Stimulated activated CD8-positive, alpha-beta memory T cell treated with anti-CD3 and anti-CD28 coated beads, Interleukin-7, amount 100 ng/mL, for 24 hours (primary cell): ENCODE data around the gene WFIKKN2.
"Not testable (repeated sequence)": the region's sequence is repeated elsewhere in the genome, so short reads cannot be mapped to it uniquely, and the experiment has no call there.

Source experiments
- DNase-seq: peaks from one replicate; pipeline ENCODE4 v3.0.0-alpha.2; 2020; ENCODE audit warnings: low read depth

WFIKKN2 gene

DNA sequence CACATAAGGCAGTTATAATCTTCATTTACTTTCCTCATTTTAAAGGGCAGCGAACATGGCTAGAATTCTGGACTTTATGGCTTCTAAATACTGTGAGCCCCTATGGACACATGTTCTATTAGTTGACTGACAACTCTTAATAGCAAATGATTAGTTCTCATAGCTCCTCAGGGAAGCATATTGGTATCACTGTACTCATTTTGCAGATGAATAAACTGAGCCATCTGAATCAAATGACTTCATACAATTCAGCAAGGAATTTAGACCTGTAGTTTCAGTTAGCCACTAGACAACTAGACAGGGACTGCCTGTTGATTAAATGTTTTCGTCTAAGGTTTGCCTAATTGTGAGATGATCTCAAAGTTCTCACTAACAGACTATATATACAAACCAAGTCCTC is 21.0 kb downstream of the WFIKKN2 start:
- no peak for DNase-seq

DNA sequence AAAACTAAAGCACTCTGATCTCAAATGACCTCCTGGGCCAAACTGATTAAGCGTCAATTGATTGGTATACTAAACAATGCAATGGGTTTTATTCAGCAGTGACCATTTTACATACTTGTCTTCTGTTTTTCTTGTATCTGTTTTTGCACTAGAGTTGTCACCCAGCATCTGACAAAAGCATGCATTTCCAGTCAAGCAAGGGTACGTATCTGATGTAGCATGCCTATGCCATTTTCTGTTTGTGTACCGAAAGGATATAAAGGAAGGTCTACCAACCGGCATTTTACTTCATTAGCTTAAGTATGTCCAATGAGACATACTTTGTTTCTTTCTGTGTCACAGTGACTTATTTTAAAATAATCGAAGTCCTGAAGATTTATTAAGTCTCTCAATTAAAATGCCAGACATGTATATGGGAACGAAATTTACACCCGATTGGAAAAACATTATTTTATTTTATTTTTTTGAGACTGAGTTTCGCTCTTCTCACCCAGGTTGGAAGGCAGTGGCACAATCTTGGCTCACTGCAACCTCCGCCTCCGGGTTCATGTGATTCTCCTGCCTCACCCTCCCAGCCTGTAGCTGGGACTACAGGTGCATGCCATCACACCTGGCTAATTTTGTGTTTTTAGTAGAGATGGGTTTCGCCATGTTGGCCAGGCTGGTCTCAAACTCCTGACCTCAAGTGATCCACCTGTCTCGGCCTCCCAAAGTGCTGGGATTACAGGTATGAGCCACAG is 23.3 kb downstream of the WFIKKN2 start:
- DNase-seq = no peak

DNA sequence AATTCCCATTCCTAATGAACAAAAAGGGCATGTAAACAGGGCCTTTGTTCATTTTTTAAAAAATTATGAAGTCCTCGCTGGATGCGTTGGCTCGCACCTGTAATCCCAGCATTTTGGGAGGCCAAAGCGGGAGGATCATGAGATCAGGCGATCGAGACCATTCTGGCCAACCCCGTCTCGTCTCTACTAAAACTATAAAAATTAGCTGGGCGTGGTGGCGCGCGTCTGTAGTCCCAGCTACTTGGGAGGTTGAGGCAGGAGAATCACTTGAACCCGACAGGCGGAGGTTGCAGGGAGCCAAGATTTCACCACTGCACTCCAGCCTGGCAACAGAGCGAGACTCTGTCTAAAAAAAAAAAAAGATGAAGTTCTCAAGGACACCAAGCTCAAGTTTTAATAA is 24.3 kb downstream of the WFIKKN2 start:
- not testable (repeated sequence) for DNase-seq

DNA sequence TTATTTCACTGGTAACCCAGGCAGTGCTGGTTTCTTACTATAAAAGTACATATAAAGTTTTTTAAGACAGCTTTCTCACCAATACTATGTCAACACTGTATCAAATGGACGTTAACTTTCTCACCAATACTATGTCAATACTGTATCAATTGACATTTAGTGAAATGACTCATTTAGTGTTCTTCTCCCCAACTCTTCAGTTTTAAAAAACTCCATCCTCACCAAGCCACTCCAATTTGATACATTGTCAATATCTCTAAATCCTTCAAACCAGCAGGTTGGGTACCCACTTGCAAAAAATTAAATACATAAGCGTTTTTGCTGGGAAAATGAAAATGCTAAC is 25.9 kb downstream of the WFIKKN2 start:
- DNase-seq = no peak

DNA sequence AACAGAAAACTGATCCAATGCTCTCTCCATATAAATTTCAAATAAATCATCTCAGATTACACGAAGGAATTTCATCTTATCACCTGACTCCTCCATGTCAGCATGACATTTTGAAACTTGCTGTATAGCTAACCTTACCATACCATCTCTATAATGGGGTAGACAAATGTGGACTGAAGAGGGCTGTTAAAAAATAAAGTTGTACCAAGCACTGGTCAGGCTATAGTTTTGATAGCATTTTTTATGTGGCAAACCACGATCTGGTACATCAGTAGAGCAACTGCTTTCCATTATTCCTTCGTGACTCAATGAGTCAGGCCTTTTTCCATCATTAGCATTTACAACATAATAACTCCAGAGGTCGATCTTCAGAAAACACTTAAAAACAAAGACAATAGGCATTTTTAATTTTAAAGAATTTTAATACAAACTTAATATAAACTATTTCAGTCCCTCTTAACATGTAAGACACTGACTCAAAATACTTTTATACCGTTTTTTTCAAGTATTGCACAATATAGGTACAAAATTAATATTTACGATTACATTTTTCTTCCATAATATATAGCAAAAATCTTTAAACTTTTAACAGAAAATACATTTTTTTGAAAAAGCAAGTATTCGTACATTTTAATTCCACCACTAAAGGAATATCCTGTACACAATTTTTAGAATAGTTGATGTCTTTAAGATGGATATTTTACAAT is 26.6 kb downstream of the WFIKKN2 start:
- DNase-seq = no peak

DNA sequence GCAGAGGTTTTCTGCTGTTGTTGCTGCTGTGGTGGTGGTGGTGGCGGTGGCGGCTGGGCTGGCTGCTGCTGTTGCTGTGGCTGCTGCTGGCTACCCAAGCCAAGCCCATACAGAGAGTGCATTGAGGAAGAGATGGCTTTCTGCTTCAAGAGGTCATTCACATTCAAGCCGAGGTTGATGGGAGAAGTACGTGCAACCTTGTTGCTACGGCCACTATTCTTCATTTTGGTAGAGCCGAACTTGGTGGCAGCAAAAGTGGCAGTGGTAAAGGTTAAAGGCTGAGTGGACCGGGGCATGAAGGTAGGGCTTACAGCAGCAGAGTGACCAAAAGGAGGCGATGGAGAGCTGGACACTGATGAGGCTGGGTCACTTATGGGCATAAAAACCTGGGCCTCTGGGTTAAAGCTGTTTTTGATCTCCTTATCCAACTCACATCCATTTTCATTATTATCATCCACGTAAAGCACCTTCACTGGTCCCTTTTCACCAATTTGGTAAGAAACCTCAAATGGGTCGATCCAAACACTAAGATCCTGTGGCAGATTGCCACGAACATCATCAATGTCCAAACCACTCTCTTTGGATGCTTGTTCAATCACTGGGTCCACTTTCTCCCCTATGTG is 27.9 kb downstream of the WFIKKN2 start:
- DNase-seq = no peak

DNA sequence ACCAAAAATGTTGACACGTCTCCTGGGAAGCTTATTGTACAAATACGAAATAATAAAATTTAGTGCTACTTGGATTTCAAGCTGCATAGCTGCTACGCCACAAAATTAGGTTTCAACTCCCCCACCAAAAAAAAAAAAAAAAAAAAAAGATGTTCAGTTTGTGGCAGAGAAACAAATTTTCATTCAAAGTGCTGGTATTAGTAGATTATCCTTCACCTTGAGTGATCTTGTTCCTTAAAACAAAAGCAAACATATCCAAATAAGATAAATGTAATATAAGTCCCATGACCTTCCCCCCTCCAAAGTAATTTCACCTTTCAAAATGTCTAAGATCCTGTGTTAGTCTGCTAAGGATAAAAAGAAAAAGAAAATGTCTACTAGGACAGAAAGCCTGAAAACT is 28.5 kb downstream of the WFIKKN2 start:
- no peak for DNase-seq

DNA sequence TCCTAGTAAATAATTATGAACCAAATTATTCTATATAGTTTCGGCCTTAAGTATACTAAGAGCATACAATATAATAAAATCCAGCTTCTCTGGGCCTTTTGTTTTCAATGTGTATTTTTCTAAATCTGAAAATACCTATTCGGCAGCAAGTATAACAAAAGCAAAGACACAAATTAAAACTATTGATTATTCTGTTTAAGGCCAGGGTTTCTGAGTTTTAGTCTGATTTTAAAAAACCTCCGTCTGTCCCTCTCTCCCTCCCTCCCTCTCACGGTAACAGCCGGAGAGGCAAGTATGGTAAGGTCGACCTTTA is 29.3 kb downstream of the WFIKKN2 start:
- DNase-seq = no peak

DNA sequence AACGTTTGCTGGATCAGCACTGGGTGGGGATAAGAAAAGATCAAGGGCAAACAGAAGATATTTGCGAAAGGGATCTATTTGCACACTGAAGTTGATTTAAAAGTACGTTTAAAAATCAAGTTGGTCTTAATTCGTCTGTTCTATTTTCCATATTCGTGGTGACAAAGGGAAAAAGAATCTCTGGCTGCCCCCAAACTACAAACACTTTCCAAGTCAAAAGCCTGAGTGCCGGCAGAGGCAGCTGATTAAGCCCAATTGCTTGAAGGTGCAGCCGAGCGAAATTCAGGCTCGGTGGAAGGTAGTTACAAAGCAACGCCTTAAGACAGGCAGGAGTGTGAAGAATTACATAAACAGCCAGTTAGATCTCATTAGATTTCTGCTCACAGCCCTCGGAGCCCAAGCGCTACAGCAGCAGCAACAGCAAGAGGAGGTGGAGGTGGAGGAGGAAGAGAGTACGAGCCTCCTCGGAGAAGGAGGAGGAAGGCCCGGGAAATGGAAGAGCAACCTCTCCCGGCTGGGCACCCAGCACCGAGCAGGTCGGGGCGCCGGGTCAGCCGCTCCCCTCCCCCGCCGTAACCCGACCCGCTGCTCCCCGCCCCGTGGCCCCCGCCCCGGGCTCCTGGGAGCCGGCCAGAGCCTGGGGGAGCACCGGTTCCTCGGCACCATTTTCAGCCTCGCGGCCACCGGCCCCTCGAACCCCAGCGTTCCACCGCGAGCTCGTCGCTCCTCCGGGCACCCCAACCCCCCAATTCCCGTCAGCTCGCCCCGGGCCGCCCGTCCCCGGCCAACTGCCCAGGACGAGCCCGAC is 29.9 kb downstream of the WFIKKN2 start:
- DNase-seq = no peak

DNA sequence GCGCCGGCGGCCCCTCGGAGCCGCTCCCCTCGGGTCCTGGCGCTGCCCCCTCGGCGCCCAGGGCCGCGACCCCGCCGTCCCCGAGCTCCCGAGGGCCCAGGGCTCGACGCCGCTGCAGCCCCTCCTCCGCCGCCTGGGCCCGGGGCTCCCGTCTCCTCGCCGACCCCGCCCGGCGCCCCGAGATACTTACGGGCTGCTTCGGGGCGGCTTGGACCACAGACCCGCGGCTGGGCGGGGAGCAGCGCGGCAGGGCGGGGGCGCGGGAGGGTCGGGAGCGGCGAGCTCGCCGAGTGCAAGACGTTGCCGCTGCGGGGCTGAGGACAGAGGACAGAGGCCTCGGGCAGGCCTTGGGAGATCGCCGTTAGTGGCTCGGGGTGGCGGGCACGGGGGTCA is 30.5 kb downstream of the WFIKKN2 start:
- DNase-seq = no peak

DNA sequence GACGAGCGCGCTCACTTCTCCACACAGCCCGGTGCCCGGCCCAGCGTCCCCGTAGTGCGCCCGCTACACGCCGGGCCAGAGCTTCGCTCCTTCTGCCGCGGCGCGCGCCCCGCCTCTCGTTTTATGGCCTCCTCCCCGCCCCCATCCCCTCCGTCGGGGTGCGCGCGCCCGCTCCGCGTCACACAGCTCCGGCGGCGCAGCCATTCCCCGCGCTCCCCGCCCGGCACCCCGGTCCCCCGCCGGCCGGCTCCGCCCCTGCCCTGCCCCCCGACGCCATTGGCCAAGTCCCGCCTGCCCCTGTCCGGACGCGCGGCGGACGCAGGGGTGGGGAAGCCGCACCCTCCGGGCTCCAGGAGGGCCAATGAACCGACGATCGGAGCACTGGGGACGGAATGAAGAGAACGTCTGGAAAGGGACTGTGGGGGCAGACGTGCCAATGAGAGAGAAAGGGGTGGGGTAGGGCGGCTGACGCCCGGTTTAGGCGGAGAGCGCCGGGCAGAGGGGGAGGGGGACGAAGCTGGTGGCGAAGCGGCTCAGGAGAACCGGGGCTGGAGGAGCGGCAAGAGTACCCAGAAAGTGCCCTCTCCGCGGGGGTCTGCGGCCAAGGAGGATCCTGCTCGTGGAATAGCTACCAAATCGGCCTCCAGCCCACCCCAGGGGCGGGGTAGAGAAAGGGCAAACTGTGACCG is 31.0 kb downstream of the WFIKKN2 start, which contains the start of gene TOB1:
TOB1 (minus strand) TSS at position 94 of the 689 bp plus-strand sequence. CDS start 2,337 bp downstream, outside the sequence.
- peak; percentile 90 for DNase-seq

DNA sequence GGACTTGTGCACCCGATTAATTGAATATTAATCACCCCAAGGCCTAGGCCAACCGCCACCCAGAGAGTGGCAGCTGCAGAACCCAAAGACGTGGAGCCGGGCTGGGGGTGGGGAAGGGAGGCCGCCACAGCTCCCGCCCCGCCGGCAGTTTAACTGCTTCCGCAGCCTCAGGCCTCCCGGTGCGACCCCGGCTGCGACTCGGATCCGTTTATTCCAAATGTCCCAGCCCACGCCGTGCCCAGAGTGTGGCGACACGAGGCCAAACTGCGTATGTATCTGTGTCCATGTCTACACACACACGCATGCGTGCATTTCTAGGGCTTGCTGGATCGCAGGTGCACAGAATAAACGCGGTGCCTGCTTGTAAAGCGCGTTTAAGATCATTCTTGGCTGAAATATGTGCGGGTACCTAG is 31.6 kb downstream of the WFIKKN2 start:
- no peak for DNase-seq

DNA sequence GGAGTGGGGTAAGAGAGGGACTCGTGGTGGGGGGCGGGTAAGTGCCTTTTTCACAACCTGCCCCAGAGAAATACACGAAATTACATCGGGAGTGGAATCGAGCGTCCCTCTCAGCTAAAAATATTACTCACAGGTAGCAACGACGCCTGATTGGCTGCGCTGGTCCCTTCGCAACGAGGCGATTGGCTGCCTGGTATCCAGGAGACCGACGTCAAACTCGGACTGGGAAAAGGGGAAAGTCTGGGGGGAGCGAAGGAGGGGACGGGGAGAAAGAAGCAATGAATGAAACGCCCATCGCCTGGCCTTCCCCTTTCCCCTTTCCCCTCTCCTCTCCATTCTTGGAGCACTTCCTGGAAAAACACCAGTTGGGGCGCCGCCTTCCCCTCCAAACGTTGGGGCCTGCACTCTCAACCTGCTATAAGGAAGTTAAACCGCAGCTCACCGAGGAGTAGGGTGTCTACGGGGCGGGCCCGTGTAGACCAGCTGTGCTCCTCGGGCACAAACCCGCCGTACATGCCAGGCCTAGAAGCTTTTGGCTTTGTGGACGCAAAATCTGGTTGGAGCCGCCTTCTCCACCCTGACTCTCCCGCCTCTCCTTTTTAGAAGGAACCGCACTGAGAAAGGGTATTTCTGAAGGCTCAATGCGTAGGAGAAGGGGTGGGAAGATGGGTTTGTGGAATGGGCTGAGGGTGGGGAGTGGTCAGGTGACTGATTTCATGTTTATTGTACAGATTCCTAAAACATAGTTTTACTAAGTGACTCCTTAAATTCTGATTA is 32.2 kb downstream of the WFIKKN2 start:
- peak; percentile 61 for DNase-seq

DNA sequence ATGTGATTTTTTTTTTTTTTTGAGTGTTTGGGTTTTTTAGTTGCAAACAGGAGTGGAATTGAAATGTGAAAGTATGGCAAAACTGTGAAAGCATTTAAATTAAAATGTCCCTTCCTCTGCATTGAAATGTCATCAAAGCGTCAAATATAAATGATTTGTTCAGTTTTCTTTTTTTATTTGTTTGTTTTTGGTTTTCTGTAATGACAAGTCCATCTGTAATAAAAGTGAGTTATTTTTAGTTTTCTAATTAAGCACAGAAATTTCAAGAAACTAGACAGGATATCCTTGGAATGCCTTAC is 32.7 kb downstream of the WFIKKN2 start:
- DNase-seq = no peak

DNA sequence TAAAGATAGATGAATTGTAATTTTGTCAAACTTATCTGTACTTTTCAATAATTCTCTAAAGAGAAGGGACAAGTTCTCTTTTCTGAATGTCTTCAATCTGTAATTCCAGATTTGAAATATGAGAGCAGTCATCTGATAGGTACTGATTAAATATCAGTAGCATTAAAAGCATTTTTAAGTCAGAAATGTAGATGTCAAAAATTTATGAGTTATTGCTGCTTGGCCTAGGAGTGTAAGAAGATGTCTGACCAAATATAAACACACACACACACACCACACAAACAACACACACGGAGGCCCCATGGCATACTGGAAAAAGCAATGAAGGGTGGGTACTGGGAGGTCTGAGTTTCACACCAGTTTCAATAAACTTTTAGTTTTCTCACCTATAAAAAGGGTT is 33.2 kb downstream of the WFIKKN2 start:
- DNase-seq = no peak

DNA sequence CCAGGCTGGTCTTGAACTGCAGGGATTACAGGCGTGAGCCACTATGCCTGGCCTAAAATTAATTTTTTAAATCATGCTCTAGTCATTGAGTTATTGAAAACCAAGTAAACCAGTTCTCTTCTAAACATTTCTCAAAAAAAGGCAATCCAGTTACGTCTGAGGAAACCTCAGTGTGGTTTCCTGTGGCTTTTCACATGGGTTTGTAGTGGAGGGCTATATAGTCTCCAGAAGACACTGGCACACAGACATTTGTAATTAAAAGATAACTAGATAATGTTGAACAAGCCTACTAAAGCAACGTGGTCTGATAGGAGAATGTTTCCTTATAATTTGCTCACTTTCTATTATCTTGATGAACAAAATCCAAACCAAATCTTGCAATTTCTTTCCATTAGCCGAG is 36.0 kb downstream of the WFIKKN2 start:
- no peak for DNase-seq

DNA sequence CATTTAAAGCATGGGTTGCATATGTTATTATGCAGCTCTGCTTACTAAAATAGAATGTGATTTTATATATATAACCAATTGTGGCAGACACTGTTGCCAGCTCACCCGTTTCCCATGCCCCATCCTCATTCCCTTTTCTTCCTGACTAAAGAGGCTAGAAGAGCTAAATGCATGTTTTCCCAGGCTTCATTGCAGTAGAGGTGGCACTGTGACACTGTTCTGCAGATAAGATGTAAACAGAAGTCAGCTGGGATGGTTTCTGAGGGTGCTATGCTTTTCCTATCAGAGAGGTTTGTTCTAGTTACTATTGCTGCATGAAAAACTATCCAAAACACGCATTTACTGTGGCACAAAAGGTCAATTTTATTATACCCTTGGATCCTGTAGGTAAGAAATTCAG is 36.5 kb downstream of the WFIKKN2 start:
- DNase-seq = no peak

DNA sequence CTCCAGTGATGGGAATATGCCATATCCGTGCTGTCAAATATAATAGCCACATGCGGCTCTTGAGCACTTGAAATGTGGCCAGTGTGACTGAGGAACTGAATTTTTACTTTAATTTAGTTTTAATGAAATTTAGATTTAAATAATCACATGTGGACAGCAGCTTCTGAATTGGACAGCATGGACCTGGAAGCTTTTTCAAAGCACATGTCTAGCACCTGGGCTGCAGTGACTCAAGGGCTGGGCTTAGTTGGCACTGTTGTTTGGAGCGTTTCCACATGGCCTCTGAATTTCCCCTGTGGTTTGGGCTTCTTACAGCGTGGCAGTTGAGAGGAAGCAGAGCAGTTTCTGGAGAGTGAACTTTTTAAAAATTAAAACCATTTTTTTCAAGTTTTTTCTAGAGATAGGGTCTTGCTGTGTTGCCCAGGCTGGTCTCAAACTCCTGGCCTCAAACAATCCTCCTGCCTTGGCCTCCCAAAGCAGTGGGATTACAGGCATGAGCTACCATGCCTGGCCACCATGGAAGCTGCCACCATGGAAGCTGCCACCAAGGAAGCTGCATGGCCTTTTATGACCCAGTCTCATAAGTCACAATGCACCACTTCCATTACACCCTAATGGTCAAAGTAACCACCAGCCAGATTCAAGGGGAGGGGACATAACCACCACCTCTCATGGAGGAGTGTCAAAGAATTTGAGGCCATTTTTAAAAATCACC is 37.5 kb downstream of the WFIKKN2 start:
- DNase-seq = no peak

DNA sequence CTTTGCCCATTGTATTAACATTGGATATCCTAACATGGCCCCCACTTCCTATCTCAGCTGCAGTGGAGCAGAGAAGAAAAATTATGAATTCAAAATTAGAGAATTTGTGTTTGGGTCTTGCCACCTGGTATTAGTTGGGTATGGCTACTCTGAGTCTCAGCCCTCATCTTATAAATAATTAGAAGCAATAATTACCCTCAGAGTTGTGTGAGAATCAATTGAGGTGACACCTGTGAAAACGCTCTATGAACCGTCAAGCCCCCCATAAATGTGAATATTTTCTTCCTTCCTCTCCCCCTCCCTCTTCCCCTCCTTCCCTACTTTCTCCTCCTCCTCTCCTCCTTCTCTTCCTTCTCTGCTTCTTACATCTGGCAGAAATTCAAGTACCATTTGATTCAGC is 39.7 kb downstream of the WFIKKN2 start:
- no peak for DNase-seq

DNA sequence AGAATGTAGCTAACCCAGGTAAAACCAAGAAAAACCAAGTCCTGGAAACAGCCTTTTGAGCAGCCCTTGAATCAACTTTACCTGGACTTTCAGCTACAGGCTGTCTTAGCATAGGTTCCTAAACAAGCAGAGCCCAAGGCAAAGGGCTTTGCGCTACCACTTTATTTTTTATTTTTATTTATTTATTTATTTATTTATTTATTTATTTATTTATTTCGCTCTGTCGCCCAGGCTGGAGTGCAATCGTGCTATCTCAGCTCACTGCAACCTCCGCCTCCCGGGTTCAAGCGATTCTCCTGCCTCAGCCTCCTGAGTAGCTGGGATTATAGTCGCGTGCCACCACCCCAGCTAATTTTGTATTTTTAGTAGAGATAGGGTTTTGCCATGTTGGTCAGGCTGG is 41.7 kb downstream of the WFIKKN2 start:
- not testable (repeated sequence) for DNase-seq

DNA sequence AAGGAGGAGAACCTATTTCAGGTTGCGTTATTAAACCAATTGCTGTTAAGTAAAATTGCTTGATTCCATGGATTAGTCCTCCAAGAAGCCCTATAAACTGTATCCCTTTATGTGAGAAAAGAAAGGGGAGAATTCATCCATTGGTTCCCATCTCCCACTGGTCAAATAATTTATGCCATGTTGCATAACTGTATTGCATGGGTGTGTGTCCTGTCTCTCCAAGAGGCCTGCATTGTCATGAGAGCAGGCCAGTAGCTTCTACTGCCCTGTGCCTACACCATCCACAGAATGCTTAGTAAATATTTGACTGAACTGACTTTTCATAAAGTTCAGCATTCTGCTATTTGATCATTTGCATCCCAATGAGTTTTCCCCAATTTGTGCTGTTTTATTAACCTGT is 42.5 kb downstream of the WFIKKN2 start:
- DNase-seq = no peak
